MCF 10A (cell line): ENCODE results near the gene MSH6. TPM values are rescaled to one million over a fixed set of nuclear protein-coding genes. Genes with fewer than 3 reads are reported as not detected.

Experiments used
- BruUV-seq: library from RNA; stranded (reverse); fragments of 400-500 nt; replicated peaks from 2 replicates; lab custom pipeline; 2021; lab: Mats Ljungman, UMichigan
- CTCF ChIA-PET: fragments of 300-600 bp; sonication (Branson Sonifier 250); formaldehyde crosslinking; extraction: SDS; loops from one replicate; lab custom pipeline; 2021; ENCODE audit warnings: antibody characterized with exemption, inconsistent platforms; lab: Yijun Ruan, JAX
- POLR2A ChIA-PET: fragments of 300-600, 350-650 bp; sonication (Branson Sonifier 250); formaldehyde crosslinking; extraction: SDS; loops from one replicate; lab custom pipeline; 2020; ENCODE audit warnings: antibody characterized with exemption, inconsistent platforms; lab: Yijun Ruan, JAX
- DNase-seq: peaks from one replicate; pipeline ENCODE4 v3.0.0-alpha.2; 2018; ENCODE audit not compliant: unreplicated experiment
- H3K27ac Mint-ChIP-seq: one replicate; pipeline ENCODE4 v1.8.0; 2022; ENCODE audit warnings: mild to moderate bottlenecking, low read depth, mixed read lengths; ENCODE audit not compliant: unreplicated experiment
- H3K27me3 Mint-ChIP-seq: one replicate; pipeline ENCODE4 v1.8.0; 2022; ENCODE audit warnings: mixed read lengths; ENCODE audit not compliant: insufficient read depth, unreplicated experiment
- H3K36me3 Mint-ChIP-seq: one replicate; pipeline ENCODE4 v1.8.0; 2022; ENCODE audit warnings: mild to moderate bottlenecking, moderate library complexity, mixed read lengths; ENCODE audit not compliant: insufficient read depth, unreplicated experiment
- H3K4me1 Mint-ChIP-seq: one replicate; pipeline ENCODE4 v1.8.0; 2022; ENCODE audit warnings: mixed read lengths; ENCODE audit not compliant: insufficient read depth, unreplicated experiment
- H3K4me3 Mint-ChIP-seq: one replicate; pipeline ENCODE4 v1.8.0; 2022; ENCODE audit warnings: mild to moderate bottlenecking, moderate library complexity, mixed read lengths; ENCODE audit not compliant: unreplicated experiment
- H3K9me3 Mint-ChIP-seq: one replicate; pipeline ENCODE4 v1.8.0; 2022; ENCODE audit warnings: mixed read lengths; ENCODE audit not compliant: unreplicated experiment
- CTCF ChIP-seq: fragments of 200-600 bp; IDR thresholded peaks from one replicate; pipeline ENCODE4 v1.8.0; 2022; ENCODE audit warnings: antibody characterized with exemption, mild to moderate bottlenecking; ENCODE audit not compliant: unreplicated experiment
- intact Hi-C: fragments of 100-400 bp; cut with micrococcal nuclease; formaldehyde crosslinking; loops from 2 replicates; pipeline ENCODE4 v1.14.1; 2022
- total RNA-seq: library from RNA; stranded (reverse); gene quantifications from 2 replicates; pipeline ENCODE4 v1.2.3, GENCODE V29; 2022

MSH6 gene
- total RNA-seq, 1 experiment from 2014 or later, result 45.3 TPM

- CTCF ChIA-PET, result interaction anchor here (0.6 kb wide), 1 partner anchor 68 kb away, joined by 3 read pairs; no protein-coding TSS in a partner anchor
- BruUV-seq, result no TSS peak
- intact Hi-C loops, result no loop called here
Measured at GRCh38 chr2:47737191-47737975, 45.6 kb upstream of the MSH6 start.

GRCh38 chr2:47738331-47738730 is 44.6 kb upstream of the MSH6 start:
- peaks cover 6% of the 10 kb centered on the region for H3K36me3 Mint-ChIP-seq
- no peaks in the 10 kb centered on the region for H3K4me1 Mint-ChIP-seq
- ChIA-PET POLR2A (no interaction called here), CTCF (interaction anchor here (0.8 kb wide), 1 partner anchor 300 kb away, joined by 5 read pairs; no protein-coding TSS in a partner anchor)
- H3K27me3 Mint-ChIP-seq, result no peaks in the 10 kb centered on the region
- BruUV-seq, result no TSS peak
- intact Hi-C loops, result no loop called here
- H3K4me3 Mint-ChIP-seq, result no peak overlapping the region
- H3K27ac Mint-ChIP-seq, result no peak overlapping the region
- no peak for TF ChIP-seq CTCF
- no peak for DNase-seq
- H3K9me3 Mint-ChIP-seq, result no peaks in the 10 kb centered on the region

More at GRCh38 chr2:47737191-47737975, 45.6 kb upstream of the MSH6 start:
- Mint-ChIP-seq H3K27ac (no peak overlapping the region), H3K36me3 (peaks cover 6% of the 10 kb centered on the region), H3K4me3 (no peak overlapping the region), H3K27me3 (no peaks in the 10 kb centered on the region), H3K9me3 (no peaks in the 10 kb centered on the region), H3K4me1 (no peaks in the 10 kb centered on the region)
- POLR2A ChIA-PET, result no interaction called here
- peak; percentile 22 for DNase-seq
- TF ChIP-seq CTCF, result no peak

DNA sequence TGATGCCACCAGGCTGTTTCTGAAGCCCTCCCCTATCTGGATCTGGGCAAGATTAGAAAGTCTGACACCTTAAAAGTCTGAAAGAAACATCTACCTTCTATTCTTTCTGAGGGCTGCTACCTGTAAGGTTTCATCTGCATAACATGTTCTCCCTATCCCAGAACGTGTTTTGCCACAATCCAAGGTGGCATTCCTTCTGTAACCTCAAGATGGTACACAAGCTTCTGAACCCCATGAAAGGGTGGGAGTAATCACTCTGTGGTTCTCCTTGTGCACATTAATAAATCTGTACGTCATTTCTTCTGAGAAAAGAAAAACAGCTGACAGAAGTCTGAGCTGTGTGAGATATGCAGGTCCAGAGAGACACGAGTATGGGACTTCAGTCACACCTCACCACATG is 41.8 kb upstream of the MSH6 start:
- Mint-ChIP-seq H3K4me3 (no peak overlapping the region), H3K36me3 (peaks cover 6% of the 10 kb centered on the region), H3K9me3 (no peaks in the 10 kb centered on the region), H3K4me1 (no peaks in the 10 kb centered on the region), H3K27me3 (peaks cover 18% of the 10 kb centered on the region), H3K27ac (no peak overlapping the region)
- intact Hi-C loops, result no loop called here
- no peak for TF ChIP-seq CTCF
- ChIA-PET CTCF (interaction anchor here (0.6 to 2.0 kb wide), 5 partner anchors 9 to 393 kb away, joined by 3 to 7 read pairs (median 4); no protein-coding TSS in a partner anchor), POLR2A (no interaction called here)
- BruUV-seq, result no TSS peak
- no peak for DNase-seq

DNA sequence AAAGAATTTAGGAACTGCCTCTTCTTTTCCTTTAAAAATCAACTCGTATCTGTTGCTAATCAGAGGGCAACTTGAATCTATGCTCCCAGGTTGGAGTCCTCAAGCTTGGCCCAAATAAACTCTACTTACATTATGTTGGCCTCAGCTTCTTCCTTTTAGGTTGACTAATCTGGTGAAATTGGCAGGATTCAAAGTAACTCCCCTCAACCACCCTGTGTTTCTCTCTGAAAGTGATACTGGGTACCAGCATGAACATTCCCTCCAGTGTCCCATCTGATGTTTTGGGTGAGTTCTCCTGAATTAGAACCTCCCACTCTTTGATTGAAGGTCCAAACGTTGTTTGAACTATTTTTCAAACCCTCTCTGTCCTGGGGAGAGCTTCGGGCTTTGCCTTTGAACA is 41.3 kb upstream of the MSH6 start:
- ChIA-PET POLR2A (no interaction called here), CTCF (interaction anchor here (0.6 to 2.0 kb wide), 5 partner anchors 29 to 394 kb away, joined by 3 to 7 read pairs (median 3); no protein-coding TSS in a partner anchor)
- no peak for TF ChIP-seq CTCF
- no peak for DNase-seq
- no peaks in the 10 kb centered on the region for H3K9me3 Mint-ChIP-seq
- BruUV-seq, result no TSS peak
- H3K36me3 Mint-ChIP-seq, result peaks cover 6% of the 10 kb centered on the region
- no peak overlapping the region for H3K4me3 Mint-ChIP-seq
- H3K27me3 Mint-ChIP-seq, result peaks cover 18% of the 10 kb centered on the region
- H3K4me1 Mint-ChIP-seq, result no peaks in the 10 kb centered on the region
- no peak overlapping the region for H3K27ac Mint-ChIP-seq
- intact Hi-C loops, result no loop called here
